GM21619 (cell line): ENCODE results near the gene SETD6.
"Not testable (repeated sequence)": the region's sequence is repeated elsewhere in the genome, so short reads cannot be mapped to it uniquely, and the experiment has no call there.

Source experiments
- ATAC-seq: cut with Tn5 transposase; IDR thresholded peaks from one replicate; pipeline ENCODE4 v1.9.1; 2021; ENCODE audit not compliant: unreplicated experiment

SETD6 gene

DNA sequence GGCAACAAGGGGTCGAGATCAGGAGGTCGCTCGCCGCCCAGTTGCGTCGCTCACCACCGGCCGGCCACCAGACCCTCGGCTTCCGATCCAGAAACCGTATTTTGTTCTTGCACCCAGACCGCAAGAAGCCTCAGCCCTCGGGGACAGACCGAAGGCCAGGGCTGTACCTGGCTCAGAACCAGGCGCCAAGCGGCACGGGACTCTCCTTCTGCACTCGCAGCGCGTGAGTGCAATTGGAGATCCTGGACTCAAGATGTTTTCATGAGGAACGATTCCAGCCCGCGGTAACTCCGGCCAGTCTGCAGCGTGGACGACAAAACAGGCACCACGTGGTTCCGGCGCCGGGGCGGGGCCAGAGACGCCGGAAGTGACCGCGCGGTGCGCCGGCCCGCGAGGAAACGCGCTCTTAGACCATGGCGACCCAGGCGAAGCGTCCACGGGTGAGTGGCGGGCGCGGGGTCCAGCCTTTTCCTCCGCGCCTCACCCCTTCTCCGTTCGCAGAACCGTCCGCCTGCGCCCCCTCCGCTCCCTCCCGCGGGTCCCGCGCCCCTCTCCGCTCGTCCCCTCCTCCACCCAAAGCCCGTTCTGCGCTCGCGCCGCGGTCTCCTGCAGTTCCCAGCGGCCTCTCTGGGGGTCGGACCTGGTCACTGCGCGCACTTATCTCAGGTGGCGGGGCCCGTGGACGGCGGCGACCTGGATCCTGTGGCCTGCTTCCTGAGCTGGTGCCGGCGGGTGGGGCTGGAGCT lies at the start of gene SETD6:
SETD6 (plus strand) TSS at position 393 of the 746 bp plus-strand sequence; CDS start at position 414, 21 bp downstream.
- ATAC-seq, result peak; percentile 69

DNA sequence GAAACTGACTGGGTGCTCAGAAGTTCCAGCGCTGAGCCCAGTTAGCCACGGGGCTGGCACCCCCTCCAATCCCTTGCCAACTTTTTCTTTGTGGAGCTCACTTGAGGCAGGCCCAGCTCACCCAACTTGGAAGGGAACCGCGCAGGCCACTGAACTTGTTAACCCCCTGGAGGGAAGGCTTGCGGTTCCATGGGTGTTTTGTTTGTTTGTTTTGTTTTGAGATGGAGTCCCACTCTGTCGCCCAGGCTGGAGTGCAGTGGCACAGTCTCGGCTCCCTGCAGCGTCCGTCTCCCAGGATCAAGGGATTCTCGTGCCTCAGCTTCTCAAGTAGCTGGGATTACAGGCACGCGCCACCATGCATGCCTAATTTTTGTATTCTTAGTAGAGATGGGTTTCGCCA lies 49.5 kb upstream of the SETD6 start:
- ATAC-seq, result no peak

GRCh38 chr16:58466396-58466795 lies 48.9 kb upstream of the SETD6 start:
- ATAC-seq, result no peak

DNA sequence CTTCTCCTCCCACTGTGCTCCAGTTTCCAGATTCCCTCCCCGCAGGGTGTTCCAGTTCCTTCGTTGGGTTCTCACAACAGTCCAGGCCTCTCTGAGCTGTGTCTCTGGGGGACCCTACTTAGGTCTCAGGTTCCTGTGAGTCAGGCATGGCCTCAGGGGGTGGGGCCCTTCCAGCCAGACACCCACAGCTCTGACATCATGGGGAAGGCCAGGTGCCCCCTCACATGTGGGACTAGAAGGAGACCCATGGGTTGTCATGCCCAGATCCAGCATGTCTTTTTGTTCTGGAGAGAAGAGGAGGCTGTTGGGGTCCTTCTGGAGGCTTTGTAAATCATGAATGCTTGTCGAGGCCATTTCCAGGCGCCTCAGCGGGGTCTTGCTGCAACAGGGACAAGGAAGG lies 47.4 kb upstream of the SETD6 start:
- no peak for ATAC-seq

DNA sequence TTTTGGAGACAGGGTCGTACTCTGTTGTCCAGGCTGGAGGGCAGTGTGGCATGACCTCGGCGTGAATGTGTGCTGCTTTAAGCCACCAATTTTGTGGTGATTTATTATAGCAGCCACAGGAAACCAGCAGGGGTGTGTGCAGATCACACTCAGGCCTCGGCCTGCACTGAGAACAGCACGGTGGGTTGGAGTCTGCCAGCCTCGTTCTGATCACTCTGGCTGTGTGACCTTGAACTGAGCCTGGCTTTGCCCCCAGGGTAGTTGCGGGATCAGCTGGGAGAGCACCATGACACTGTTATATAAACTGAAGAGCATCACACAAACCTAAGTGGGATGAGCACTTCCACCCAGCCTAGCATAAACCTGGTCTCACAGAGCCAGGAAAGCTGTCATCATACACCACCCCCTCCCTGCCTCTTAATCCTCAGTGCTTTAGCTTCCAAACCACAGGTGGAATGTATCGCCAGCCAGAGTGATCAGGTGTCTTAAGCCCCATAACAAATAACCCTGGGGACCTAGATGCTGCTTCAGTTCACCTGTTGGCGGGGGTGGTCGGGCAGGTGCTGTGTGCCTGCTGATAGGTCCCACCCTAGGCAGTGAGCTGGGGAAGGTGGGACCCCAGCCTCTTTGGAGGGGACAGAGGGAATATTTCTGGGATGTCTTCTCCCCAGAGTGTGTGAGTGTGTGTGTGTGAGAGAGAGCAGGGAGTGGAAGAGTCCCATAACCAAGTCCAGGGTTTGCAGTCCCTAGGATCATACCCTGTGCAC lies 43.9 kb upstream of the SETD6 start:
- ATAC-seq, result no peak

DNA sequence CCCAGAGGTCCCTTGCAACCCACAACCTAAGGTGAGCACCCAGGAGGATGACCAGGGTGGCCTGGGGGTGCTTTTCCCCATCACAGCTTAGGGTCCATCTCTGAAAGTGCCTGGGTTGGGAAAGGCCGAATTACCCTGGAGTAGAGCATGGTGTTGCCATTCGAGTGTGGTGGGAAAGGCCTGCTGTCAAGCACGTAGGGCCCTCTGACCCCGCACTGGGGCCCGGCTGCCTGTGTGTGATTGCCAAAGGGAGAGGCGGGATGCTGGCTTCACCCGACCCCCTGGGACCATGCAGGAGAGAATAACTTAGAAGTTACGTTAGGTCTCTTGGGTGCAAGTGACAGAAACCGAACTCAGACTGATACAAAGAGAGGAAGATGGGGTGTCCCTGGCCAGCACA lies 43.1 kb upstream of the SETD6 start:
- ATAC-seq, result no peak

- ATAC-seq, result no peak
Observed at GRCh38 chr16:58472827-58473226, 42.5 kb upstream of the SETD6 start.

DNA sequence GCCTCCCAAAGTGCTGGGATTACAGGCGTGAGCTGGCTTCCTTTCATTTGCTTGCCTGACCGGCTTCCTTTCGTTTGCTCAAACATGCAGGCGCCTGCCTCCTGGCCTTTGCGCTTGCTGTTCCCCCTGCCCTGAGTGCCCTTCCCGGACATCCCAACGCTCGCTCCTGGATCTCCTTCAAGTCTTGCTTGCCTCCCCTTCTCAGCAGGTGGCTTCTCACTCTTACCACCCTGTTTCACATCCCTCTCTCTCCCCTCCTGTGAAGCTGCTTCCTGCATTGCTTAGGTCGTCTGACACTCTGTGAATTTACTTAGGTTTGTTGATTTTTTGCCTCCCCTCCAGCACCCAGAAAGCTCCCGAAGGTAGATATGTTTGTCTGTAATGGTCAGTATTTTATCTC lies 41.0 kb upstream of the SETD6 start:
- ATAC-seq, result no peak

DNA sequence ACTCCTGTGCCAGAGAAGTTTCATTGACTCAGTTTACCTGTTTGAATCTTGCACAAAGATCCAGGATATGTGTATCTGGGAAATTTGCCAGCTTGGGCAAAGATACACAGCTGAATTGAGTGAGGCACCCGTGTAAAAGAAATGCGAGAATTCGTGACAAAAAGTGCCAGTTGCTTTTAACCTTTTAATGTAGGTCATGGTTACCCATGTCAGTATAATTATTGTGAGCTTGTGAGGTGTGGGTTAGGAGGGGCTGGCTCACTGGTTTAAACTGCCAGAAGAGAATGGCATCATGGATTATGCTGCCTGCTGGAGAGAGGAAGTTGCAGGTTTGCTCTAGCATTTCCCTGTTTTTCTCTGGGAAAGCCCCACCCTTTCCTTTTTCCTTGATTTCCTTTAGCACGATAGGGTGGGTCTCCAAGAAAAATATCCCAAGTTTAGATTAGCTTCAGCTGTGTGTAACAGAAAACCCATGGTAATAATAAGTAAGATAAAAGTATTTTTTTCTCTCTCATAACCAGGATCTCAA lies 40.2 kb upstream of the SETD6 start:
- no peak for ATAC-seq

- no peak for ATAC-seq
Observed at GRCh38 chr16:58476791-58477190, 38.5 kb upstream of the SETD6 start.

DNA sequence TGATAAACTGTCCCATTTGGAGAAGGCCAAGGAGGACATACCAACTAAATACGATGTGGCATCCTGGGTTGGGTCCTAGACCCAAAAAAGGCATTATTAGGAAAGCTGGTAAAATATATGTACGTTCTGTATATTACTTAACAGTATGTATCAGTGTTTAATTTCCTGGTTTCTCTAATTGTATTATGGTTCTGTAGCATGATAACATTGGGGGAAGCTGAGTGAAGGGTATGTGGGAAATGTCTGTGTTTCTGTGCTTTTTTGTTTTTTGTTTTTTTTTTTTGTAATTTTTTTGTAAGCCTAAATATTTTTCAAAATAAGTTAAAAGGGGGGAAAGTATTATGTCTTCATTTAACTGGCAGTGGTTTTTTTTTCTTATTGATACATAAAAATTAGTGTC lies 36.9 kb upstream of the SETD6 start:
- ATAC-seq, result no peak

- no peak for ATAC-seq
Observed at GRCh38 chr16:58481226-58481869, 34.0 kb upstream of the SETD6 start.

GRCh38 chr16:58481931-58482330 lies 33.4 kb upstream of the SETD6 start:
- no peak for ATAC-seq

DNA sequence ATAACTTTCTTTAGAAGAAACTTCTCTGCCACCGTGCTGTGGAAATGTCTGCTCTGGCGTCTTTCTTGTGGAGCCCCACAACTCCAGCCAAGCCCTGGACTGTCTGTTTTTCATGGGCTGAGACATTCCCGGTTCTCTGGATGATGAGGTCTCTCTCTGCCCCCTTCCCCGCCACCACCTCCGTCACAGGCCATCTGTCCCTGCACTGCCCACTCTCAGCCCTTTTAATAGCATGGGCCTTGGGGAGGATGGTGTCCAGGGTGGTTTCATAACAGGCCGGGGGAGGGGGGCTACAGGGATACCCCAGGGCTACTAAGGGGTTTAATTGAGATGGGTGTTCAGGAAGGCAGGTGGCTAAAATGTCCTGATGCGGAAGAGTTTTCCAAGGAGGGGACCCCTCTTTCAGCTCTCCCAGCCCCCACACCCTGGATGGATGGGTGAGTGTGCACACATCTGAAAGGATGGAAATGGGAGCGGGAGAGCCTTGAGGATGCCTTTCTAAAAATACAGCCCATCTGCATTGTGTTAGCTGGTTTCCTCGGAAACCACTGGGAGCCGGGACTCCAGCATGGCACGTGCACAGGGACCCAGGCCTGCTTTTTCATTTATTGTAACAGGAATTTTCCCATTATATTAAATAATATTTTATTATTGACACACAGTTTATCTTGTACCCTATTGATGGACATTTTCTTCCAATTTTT lies 30.0 kb upstream of the SETD6 start:
- ATAC-seq, result no peak

- ATAC-seq, result peak; percentile 79
Observed at GRCh38 chr16:58487566-58488351, 27.6 kb upstream of the SETD6 start.

DNA sequence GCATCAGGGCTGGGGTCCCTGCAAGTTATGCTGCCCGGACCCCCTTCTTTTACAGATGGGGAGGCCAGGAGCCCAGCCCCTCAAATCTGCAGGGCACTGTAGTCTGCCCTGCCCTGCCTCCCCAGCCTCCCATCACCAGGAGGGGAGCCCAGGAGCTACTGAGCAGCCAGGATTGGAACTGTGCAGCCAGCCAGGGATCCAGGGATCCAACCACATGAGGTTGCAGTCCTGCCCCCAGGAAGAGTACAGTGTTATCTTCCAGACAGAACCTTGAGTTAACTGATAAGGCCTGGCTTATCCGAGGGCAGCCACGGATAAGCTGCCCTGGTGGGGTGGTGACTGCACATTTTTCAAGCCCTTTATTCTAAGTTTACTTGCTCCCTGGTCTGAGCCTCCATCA lies 26.8 kb upstream of the SETD6 start:
- ATAC-seq, result no peak

- no peak for ATAC-seq
Observed at GRCh38 chr16:58490065-58490464, 25.3 kb upstream of the SETD6 start.

DNA sequence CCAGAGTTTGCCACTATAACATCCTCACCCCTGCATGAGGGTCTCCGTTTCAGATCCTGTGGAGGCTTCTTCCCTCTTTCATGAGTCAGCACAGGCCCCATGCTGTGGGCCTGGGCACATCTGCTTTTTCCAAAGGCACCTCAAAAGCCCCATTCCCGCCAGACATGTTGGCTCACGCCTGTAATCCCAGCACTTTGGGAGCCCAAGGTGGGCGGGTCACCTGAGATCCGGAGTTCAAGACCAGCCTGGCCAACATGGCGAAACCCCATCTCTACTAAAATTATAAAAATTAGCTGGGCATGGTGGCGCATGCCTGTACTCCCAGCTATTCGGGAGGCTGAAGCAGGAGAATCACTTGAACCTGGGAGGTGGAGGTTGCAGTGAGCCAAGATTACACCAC lies 24.8 kb upstream of the SETD6 start:
- ATAC-seq, result not testable (repeated sequence)

GRCh38 chr16:58492066-58492465 lies 23.3 kb upstream of the SETD6 start:
- ATAC-seq, result no peak

DNA sequence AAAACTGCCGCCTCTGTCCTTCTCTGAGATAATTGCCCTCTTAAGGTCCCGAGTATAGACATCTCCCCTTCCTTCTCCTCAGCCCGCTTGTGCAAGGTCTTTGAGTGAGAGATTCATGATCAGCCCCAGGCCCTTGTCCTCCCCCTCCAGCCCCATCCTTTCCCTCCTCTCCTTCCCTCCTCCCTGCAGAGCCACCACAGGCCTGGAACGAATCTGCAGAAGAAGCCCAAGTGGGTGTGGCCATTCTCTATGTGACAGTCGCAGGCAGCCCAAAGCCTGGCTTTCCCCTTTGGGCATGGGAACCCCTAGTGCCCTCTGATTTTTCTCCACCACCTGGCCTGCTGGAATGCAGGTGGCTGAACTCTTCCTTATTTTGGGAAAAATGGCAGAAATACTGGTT lies 22.6 kb upstream of the SETD6 start:
- ATAC-seq, result no peak
